Measurements from ENCODE around the gene KLRC1.
"Not testable (repeated sequence)": the region's sequence is repeated elsewhere in the genome, so short reads cannot be mapped to it uniquely, and the experiment has no call there.

Gene KLRC1

DNA sequence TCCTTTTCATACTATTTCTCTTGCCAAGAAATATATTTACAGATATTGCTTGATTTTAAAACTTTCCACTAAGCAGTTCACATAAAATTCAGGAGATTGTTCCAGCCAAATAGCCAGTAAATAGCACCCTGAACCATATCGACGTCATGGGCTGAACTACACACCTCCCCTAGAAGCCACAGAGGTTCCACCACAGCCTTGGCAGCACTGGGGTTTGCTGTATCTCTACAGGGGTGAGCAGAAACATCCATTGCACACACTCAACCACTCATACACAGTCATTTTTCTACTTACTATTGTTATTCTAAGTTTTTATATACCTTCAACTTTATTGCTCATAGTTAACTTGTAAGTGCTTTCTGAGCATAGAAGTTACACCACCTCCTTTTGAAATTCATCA is 44.4 kb upstream of the KLRC1 start:
- TF ChIP-seq RARB (CRISPR knock-in tag; IDR thresholded peaks at IDR 0.05) (no peak), ISL1 (CRISPR knock-in tag; IDR thresholded peaks at IDR 0.05) (no peak), CSDC2 (CRISPR knock-in tag; IDR thresholded peaks at IDR 0.05) (no peak), ZNF70 (CRISPR knock-in tag; IDR thresholded peaks at IDR 0.05) (no peak), SNAI2 (CRISPR knock-in tag; IDR thresholded peaks at IDR 0.05) (no peak), CREB5 (CRISPR knock-in tag; IDR thresholded peaks at IDR 0.05; ENCODE audit: low read depth) (no peak), PPARA (CRISPR knock-in tag; IDR thresholded peaks at IDR 0.05; ENCODE audit: borderline replicate concordance) (no peak), ESRRG (CRISPR knock-in tag; IDR thresholded peaks at IDR 0.05) (no peak), GLIS3 (CRISPR knock-in tag; IDR thresholded peaks at IDR 0.05) (no peak), OSR1 (CRISPR knock-in tag; IDR thresholded peaks at IDR 0.05) (no peak), ARNTL (CRISPR knock-in tag; IDR thresholded peaks at IDR 0.05; ENCODE audit: borderline replicate concordance, low read depth) (no peak), ZNF565 (CRISPR knock-in tag; conservative IDR thresholded peaks at IDR 0.05; ENCODE audit: low read depth) (no peak), ZNF8 (CRISPR knock-in tag; IDR thresholded peaks at IDR 0.05) (no peak)
- TF ChIP-seq, protein P1, sequence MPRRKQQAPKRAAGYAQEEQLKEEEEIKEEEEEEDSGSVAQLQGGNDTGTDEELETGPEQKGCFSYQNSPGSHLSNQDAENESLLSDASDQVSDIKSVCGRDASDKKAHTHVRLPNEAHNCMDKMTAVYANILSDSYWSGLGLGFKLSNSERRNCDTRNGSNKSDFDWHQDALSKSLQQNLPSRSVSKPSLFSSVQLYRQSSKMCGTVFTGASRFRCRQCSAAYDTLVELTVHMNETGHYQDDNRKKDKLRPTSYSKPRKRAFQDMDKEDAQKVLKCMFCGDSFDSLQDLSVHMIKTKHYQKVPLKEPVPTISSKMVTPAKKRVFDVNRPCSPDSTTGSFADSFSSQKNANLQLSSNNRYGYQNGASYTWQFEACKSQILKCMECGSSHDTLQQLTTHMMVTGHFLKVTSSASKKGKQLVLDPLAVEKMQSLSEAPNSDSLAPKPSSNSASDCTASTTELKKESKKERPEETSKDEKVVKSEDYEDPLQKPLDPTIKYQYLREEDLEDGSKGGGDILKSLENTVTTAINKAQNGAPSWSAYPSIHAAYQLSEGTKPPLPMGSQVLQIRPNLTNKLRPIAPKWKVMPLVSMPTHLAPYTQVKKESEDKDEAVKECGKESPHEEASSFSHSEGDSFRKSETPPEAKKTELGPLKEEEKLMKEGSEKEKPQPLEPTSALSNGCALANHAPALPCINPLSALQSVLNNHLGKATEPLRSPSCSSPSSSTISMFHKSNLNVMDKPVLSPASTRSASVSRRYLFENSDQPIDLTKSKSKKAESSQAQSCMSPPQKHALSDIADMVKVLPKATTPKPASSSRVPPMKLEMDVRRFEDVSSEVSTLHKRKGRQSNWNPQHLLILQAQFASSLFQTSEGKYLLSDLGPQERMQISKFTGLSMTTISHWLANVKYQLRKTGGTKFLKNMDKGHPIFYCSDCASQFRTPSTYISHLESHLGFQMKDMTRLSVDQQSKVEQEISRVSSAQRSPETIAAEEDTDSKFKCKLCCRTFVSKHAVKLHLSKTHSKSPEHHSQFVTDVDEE (CRISPR knock-in tag; IDR thresholded peaks at IDR 0.05) = no peak
- TF ChIP-seq, protein P2, sequence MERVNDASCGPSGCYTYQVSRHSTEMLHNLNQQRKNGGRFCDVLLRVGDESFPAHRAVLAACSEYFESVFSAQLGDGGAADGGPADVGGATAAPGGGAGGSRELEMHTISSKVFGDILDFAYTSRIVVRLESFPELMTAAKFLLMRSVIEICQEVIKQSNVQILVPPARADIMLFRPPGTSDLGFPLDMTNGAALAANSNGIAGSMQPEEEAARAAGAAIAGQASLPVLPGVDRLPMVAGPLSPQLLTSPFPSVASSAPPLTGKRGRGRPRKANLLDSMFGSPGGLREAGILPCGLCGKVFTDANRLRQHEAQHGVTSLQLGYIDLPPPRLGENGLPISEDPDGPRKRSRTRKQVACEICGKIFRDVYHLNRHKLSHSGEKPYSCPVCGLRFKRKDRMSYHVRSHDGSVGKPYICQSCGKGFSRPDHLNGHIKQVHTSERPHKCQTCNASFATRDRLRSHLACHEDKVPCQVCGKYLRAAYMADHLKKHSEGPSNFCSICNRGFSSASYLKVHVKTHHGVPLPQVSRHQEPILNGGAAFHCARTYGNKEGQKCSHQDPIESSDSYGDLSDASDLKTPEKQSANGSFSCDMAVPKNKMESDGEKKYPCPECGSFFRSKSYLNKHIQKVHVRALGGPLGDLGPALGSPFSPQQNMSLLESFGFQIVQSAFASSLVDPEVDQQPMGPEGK (CRISPR knock-in tag; IDR thresholded peaks at IDR 0.05; ENCODE audit: borderline replicate concordance) = no peak
- no peak for ATAC-seq

DNA sequence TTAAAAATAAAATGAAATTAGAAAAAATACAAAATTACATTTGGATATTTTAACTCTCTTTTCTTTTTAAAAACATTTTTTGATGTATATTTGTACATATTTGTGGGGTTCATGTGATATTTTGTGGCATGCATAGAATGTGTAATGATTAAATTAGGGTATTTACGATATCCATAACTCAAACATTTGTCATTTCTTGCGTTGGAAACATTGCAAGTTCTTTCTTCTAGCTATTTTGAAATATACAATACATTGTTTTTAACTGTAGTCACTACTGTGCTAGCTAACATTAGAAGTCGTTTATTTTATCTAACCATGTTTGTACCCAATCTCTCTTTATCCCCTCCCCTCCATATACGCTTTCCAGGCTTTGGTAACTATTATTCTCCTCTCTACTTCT is 38.6 kb upstream of the KLRC1 start:
- no peak for TF ChIP-seq ZNF565 (CRISPR knock-in tag; conservative IDR thresholded peaks at IDR 0.05; ENCODE audit: low read depth)
- TF ChIP-seq CSDC2 (CRISPR knock-in tag; IDR thresholded peaks at IDR 0.05) = no peak
- no peak for TF ChIP-seq ZC3H10 (CRISPR knock-in tag; IDR thresholded peaks at IDR 0.05)
- TF ChIP-seq ZFP30 (CRISPR knock-in tag; IDR thresholded peaks at IDR 0.05) = no peak
- no peak for TF ChIP-seq ISL1 (CRISPR knock-in tag; IDR thresholded peaks at IDR 0.05)
- TF ChIP-seq ESRRG (CRISPR knock-in tag; IDR thresholded peaks at IDR 0.05) = no peak
- TF ChIP-seq BACH2 (CRISPR knock-in tag; IDR thresholded peaks at IDR 0.05; ENCODE audit: borderline replicate concordance) = no peak
- TF ChIP-seq OSR1 (CRISPR knock-in tag; IDR thresholded peaks at IDR 0.05) = no peak
- TF ChIP-seq GLIS3 (CRISPR knock-in tag; IDR thresholded peaks at IDR 0.05) = no peak
- TF ChIP-seq ARNTL (CRISPR knock-in tag; IDR thresholded peaks at IDR 0.05; ENCODE audit: borderline replicate concordance, low read depth) = no peak
- TF ChIP-seq ZFP3 (CRISPR knock-in tag; IDR thresholded peaks at IDR 0.05) = no peak
- TF ChIP-seq, protein P3, sequence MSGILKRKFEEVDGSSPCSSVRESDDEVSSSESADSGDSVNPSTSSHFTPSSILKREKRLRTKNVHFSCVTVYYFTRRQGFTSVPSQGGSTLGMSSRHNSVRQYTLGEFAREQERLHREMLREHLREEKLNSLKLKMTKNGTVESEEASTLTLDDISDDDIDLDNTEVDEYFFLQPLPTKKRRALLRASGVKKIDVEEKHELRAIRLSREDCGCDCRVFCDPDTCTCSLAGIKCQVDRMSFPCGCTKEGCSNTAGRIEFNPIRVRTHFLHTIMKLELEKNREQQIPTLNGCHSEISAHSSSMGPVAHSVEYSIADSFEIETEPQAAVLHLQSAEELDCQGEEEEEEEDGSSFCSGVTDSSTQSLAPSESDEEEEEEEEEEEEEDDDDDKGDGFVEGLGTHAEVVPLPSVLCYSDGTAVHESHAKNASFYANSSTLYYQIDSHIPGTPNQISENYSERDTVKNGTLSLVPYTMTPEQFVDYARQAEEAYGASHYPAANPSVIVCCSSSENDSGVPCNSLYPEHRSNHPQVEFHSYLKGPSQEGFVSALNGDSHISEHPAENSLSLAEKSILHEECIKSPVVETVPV (CRISPR knock-in tag; IDR thresholded peaks at IDR 0.05) = no peak
- TF ChIP-seq TCF4 (CRISPR knock-in tag; IDR thresholded peaks at IDR 0.05; ENCODE audit: borderline replicate concordance) = no peak
- no peak for TF ChIP-seq ZNF8 (CRISPR knock-in tag; IDR thresholded peaks at IDR 0.05)
- TF ChIP-seq, protein P1 (CRISPR knock-in tag; IDR thresholded peaks at IDR 0.05) = no peak
- no peak for ATAC-seq

- not testable (repeated sequence) for ATAC-seq
Measured at GRCh38 chr12:10487328-10487727, 34.2 kb upstream of the KLRC1 start.

GRCh38 chr12:10481901-10482300 is 28.7 kb upstream of the KLRC1 start:
- ATAC-seq = not testable (repeated sequence)

DNA sequence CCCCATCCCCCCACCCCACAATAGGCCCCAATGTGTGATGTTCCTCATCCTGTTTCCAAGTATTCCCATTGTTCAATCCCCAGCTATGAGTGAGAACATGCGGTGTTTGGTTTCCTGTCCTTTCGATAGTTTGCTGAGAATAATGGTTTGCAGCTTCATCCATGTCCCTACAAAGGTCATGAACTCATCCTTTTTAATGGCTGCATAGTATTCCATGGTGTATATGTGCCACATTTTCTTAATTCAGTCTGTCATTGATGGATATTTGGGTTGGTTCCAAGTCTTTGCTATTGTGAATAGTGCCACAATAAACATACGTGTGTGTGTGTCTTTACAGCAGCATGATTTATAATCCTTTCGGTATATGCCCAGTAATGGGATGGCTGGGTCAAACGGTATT is 19.6 kb upstream of the KLRC1 start:
- ATAC-seq = not testable (repeated sequence)
